ENCODE data around the gene PACRG.

The PACRG gene

GRCh38 chr6:162846723-162847122, 118.9 kb downstream of the PACRG start:
- intact Hi-C loops (cut with DNase I; ENCODE audit: low total_unique reads): no loop called here

GRCh38 chr6:162849269-162849668, 121.5 kb downstream of the PACRG start:
- Histone ChIP-seq H3K4me3 (no peak overlapping the region), H3K36me3 (no peaks in the 10 kb centered on the region), H3K9me3 (no peaks in the 10 kb centered on the region), H3K27me3 (no peaks in the 10 kb centered on the region), H3K27ac (no peak overlapping the region), H3K4me1 (no peaks in the 10 kb centered on the region)
- intact Hi-C loops (cut with DNase I; ENCODE audit: low total_unique reads): no loop called here
- DNase-seq: no peak
- no peak for TF ChIP-seq CTCF (IDR thresholded peaks at IDR 0.05)

More at GRCh38 chr6:162846723-162847122, 118.9 kb downstream of the PACRG start:
- DNase-seq: no peak
- TF ChIP-seq CTCF (IDR thresholded peaks at IDR 0.05): no peak
- H3K36me3 ChIP-seq: no peaks in the 10 kb centered on the region
- H3K9me3 ChIP-seq: no peaks in the 10 kb centered on the region
- no peak overlapping the region for H3K4me3 ChIP-seq
- no peaks in the 10 kb centered on the region for H3K27me3 ChIP-seq
- H3K4me1 ChIP-seq: no peaks in the 10 kb centered on the region
- no peak overlapping the region for H3K27ac ChIP-seq

- Histone ChIP-seq H3K9me3 (no peaks in the 10 kb centered on the region), H3K4me3 (no peak overlapping the region), H3K27me3 (no peaks in the 10 kb centered on the region), H3K27ac (no peak overlapping the region), H3K4me1 (no peaks in the 10 kb centered on the region), H3K36me3 (no peaks in the 10 kb centered on the region)
- intact Hi-C loops (cut with DNase I; ENCODE audit: low total_unique reads): no loop called here
- no peak for DNase-seq
- no peak for TF ChIP-seq CTCF (IDR thresholded peaks at IDR 0.05)
Observed at GRCh38 chr6:162852192-162852591, 124.4 kb downstream of the PACRG start.

- TF ChIP-seq CTCF (IDR thresholded peaks at IDR 0.05): no peak
- Histone ChIP-seq H3K4me1 (no peaks in the 10 kb centered on the region), H3K9me3 (no peaks in the 10 kb centered on the region), H3K27ac (no peak overlapping the region), H3K4me3 (no peak overlapping the region), H3K27me3 (no peaks in the 10 kb centered on the region), H3K36me3 (no peaks in the 10 kb centered on the region)
- DNase-seq: no peak
- intact Hi-C loops (cut with DNase I; ENCODE audit: low total_unique reads): no loop called here
Observed at GRCh38 chr6:162852840-162853577, 125.2 kb downstream of the PACRG start.

- intact Hi-C loops (cut with DNase I; ENCODE audit: low total_unique reads): no loop called here
- TF ChIP-seq CTCF (IDR thresholded peaks at IDR 0.05): no peak
- Histone ChIP-seq H3K27ac (no peak overlapping the region), H3K4me3 (no peak overlapping the region), H3K4me1 (no peaks in the 10 kb centered on the region), H3K36me3 (no peaks in the 10 kb centered on the region), H3K27me3 (no peaks in the 10 kb centered on the region), H3K9me3 (no peaks in the 10 kb centered on the region)
- no peak for DNase-seq
Observed at GRCh38 chr6:162854228-162854627, 126.5 kb downstream of the PACRG start.
